Stimulated activated CD4-positive, alpha-beta T cell treated with anti-CD3 and anti-CD28 coated beads, Interleukin-15, amount 100 ng/mL, for 24 hours (primary cell): ENCODE results near the gene SAAL1.

Experiments
- DNase-seq: peaks from one replicate; pipeline ENCODE4 v3.0.0-alpha.2; 2020

SAAL1 gene

GRCh38 chr11:18080451-18080850, 25.4 kb downstream of the SAAL1 start:
- DNase-seq, result no peak

GRCh38 chr11:18078909-18079308, 27.0 kb downstream of the SAAL1 start:
- no peak for DNase-seq

DNA sequence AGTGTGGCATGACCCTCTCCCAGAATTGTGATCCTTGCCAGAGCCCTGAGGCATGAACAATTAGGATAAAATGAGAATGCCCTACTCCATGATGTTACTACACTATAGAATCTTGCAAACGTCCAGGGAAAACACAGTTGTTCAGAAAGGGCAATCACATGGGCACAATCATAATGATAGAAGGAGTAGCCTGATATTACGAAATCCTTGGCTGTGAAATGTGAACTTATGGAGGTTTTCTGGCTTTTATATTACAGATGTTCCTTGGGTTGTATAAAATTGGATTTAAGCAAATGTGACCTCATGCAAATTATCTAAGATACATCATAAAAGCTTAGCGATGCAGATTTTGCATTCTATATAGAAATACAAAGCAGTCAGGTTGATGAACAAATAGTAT, 30.4 kb downstream of the SAAL1 start:
- no peak for DNase-seq

- no peak for DNase-seq
Measured at GRCh38 chr11:18071098-18071705, 34.7 kb downstream of the SAAL1 start.

GRCh38 chr11:18067372-18067771, 38.5 kb downstream of the SAAL1 start:
- DNase-seq, result no peak

DNA sequence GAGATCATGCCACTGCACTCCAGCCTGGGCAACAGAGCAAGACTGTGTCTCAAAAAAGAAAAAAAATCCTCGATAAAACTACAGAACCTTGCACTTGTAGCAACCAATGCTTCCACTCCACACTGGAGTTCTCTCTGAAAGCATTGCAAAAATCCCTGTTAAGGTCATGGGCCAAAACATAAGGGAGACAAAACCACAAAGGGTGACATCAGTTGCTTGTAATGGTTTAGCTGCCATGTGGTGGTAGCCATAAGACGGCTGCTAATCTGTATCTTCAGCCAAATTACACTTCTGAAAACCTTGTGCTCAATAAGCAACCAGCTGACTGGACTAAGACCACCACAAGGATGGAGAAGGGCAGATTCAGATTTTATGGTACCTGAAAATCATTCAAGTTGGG, 39.3 kb downstream of the SAAL1 start:
- DNase-seq, result no peak

DNA sequence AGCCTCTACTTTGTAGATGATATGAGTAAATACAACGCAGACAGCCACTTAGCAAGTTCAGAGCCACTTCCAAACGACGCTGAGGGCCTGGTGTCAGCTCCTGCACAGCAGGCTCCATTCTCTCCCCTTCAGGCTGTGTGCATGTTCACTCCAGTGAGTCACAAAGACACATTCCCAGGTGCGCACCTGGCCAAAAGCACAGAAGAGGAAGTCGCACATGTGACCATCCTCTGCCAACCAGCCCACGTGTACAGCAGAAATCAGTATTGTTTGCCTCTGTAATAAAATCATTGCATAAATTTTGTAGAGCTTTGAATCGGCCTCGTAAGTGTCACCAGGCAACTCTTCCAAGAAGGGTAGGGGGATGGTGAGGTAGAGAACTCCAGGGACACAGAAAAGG, 40.3 kb downstream of the SAAL1 start:
- DNase-seq, result no peak

GRCh38 chr11:18064450-18065054, 41.3 kb downstream of the SAAL1 start:
- no peak for DNase-seq

DNA sequence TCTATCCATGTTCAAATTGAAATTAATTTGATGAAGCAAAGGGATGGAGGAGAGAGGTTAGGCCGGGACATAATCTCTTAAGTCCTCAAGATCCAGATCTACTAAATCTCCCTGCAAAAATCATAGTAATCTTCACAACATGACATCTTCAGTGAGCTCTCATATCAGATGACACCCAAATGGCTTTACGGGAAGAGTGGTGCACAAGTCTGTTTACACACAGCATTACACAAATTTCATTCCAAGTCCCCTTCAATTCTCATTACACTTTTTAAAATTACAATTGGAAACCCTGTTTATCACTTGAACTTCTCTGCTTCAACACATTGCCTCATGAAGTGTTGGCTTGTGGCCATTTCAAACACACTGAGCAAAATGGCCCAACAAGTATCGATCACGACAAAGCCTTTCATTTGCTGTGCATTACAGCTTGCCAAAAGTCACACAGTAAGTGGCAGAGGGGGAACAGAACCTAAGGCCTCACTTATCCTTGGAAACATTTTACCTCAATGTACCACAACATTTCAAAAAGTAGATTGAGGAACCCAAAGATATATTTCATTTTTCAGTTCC, 41.9 kb downstream of the SAAL1 start:
- no peak for DNase-seq

DNA sequence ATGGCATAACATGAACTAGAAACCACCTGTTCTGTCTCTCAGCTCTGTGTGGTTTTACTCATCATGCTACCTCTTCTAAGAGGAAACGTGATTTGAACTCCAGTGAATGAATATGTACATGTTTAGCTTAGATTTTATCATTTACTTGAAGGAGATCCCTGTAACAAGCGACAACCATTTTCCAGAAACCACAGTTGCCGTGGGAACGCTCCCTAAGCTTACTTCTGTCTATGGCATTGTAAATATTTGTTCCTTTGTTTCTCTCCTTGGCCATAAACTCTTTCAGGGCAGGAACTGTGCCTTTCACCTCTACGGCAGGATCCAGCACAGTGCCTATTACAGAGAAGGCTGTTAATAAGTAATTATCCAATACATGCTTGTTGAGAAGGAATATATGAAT, 42.8 kb downstream of the SAAL1 start:
- DNase-seq, result no peak

- DNase-seq, result no peak
Measured at GRCh38 chr11:18061351-18061750, 44.5 kb downstream of the SAAL1 start.

DNA sequence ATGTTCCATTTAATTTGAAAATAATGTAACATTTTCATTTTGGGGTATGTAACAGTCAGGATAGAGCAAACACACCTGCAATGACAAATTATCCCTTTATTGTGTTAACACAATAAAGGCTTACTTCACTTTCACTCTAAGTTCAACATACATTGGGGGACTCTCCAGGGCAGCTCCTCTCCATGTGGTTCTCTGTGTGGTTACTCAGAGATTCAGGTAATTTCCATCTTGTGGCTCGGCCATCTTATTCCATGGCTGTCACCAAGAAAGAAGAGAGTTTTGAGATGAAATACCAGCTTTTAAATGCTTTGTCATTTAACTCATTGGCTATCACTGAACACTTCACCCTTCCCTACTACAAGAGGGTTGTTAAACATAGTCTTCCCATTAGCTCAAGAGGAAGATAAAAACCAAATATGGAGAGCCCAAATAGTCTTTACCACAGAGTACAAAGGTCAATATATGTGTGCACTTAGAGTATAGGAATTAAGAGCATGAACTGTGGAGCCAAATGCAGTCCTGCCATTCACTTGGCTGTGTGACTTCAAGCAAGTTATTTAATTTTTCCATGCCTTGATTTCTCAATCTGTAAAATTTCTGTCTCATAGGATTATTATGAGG, 49.2 kb downstream of the SAAL1 start:
- DNase-seq, result no peak

GRCh38 chr11:18054511-18055103, 51.3 kb downstream of the SAAL1 start:
- no peak for DNase-seq

- no peak for DNase-seq
Measured at GRCh38 chr11:18050848-18051247, 55.0 kb downstream of the SAAL1 start.

GRCh38 chr11:18046116-18046777, 59.6 kb downstream of the SAAL1 start, which contains the start of gene TPH1:
Gene TPH1 (minus strand): TSS chr11:18046269. CDS start chr11:18040762, 5,507 bp downstream.
- peak; percentile 3 for DNase-seq

GRCh38 chr11:18036456-18036855, 69.4 kb downstream of the SAAL1 start:
- no peak for DNase-seq
